ENCODE data around the gene SMIM45.

Gene SMIM45

GRCh38 chr22:41968601-41969000, 16.7 kb downstream of the SMIM45 start:
- no peak for DNase-seq (ENCODE audit: low read depth in 3 of 3, low spot score in 1 of 3)

GRCh38 chr22:41969110-41969646, 17.2 kb downstream of the SMIM45 start, which contains the start of gene SEPTIN3:
SEPTIN3 (plus strand) TSS chr22:41969443; CDS start chr22:41971493, 2,050 bp downstream.
- DNase-seq (ENCODE audit: low read depth in 3 of 3, low spot score in 1 of 3): no peak

GRCh38 chr22:41970601-41971000, 18.7 kb downstream of the SMIM45 start:
- DNase-seq (ENCODE audit: low read depth in 3 of 3, low spot score in 1 of 3): no peak

GRCh38 chr22:41971431-41971830, 19.5 kb downstream of the SMIM45 start:
- DNase-seq (ENCODE audit: low read depth in 3 of 3, low spot score in 1 of 3): no peak

- DNase-seq (ENCODE audit: low read depth in 3 of 3, low spot score in 1 of 3): no peak
These were observed 22.8 kb downstream of the SMIM45 start for GRCh38 chr22:41974691-41975290.

DNA sequence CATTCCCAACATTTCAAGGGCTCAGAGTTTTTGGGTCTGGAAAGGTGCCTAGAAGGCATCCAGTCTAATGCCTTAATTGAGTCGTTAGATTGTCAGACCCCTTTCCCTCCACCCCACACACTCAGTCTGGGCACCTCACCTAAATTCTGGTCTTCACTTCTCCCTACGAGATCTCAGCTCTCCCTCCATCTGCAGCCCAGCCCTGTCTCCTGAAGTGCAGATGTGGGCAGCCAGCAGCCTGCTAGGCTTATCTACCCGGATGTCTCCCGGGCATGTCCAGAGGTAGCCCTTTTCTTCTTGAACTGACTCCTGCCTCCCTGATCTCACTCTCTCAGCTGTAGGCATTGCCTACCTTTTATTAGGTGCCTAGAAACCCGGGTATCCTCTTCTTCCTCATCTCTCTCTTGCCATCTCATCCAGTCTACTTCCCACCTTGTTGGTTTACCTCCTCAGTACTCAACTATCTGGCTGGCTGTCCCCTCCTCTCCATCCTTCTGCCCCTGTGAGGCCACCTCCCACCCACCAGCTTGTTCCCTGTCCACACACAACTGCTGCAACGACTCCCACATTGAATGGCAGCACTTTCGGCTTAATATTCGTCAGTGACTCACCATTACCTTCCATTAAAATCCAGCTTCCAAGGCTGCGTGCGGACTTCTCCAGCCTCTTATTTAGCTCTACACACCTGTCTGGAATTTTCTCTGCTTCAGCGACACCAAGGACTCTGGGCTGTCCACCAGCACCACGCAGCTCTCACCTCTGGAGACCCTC, 23.5 kb downstream of the SMIM45 start:
- DNase-seq (ENCODE audit: low read depth in 3 of 3, low spot score in 1 of 3): no peak

GRCh38 chr22:41976070-41976901, 24.3 kb downstream of the SMIM45 start:
- peak in 1 of 3 donors; percentile 33 for DNase-seq (ENCODE audit: low read depth in 3 of 3, low spot score in 1 of 3)

DNA sequence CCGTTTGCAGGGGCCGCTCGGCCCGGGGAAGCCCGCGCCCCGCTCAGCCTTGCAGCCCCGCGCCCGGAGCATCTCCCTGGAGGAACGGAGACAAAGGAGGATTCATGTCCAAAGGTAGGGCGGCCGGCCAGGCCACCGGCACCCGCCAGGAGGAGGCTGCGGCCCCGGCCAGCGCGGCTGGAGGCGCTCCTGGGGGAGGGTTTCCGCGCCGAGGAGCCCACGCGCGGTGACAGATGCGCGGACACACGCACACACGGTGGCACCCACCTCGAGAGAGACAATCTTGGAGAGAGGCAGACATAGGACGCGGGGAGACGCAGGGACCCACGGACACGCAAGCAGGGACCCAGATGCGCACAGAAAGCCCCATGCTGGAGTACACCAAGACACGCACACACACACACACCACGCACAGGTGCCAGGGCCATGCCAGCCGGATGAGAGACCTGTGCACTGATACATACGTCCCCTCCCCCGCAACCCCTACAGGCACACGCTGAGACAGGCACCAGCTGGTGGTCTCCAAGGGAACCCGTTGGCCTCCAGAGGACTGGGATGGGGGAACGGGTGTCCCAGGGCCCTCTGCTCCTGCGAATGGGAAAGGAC, 25.1 kb downstream of the SMIM45 start:
- DNase-seq (ENCODE audit: low read depth in 3 of 3, low spot score in 1 of 3): no peak

- no peak for DNase-seq (ENCODE audit: low read depth in 3 of 3, low spot score in 1 of 3)
These were observed 26.8 kb downstream of the SMIM45 start for GRCh38 chr22:41978732-41979131.

DNA sequence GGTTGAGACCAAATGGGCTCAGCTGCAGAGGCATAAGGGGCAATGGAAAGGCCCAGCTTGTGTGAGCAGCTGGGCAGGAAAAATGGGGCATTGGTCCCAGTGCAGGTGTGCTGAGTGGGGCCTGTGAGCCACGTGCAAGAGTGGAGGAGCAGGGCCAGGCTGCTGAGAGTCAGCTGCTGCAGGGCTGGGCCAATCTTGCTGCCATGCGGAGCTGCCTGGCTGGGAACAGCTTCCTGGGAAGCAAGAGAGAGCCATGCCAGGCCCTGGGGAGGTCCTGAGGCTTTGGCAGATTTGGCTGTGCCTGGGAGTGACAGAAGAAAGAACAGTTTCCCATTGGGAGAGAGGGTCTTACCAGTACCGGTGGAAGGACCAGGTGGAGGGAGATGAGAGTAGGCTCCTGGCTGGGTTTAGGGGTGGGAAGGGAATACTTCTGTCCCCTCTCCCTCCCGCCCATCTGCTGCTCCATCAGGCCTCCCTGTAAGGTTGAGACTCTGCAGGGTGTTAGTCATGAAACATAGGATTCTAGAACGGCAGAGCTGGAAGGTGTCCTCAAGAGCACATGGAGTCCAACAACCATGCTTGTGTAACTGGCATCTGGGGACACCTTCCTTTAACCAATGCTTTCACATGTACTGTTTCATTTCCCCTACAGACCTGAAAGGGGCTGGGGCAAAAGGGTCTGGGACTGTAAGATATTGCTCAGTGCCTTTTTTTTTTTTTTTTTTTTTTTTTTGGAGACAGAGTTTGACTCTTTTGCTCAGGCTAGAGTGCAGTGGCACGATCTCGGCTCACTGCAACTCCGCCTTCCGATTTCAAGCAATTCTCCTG, 27.7 kb downstream of the SMIM45 start:
- DNase-seq (ENCODE audit: low read depth in 3 of 3, low spot score in 1 of 3): no peak

DNA sequence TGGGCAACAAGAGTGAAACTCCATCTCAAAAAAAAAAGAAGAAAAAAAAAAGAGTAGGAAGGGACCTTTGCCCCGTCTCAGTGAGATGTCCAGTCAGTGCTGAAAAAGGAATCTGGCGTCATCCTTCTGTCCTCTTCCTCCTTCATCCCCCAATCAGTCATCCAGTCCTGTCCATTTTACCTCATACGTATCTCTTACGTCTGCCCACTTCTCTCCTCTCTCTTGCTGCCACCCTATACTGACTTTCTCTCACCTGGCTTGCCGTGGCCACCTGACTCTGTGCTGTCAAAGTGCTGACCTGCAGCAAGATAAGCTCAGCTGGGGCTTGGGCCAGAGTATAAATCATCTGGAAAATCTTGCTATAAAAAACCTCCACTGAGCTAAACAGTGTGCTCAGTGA, 30.9 kb downstream of the SMIM45 start:
- DNase-seq (ENCODE audit: low read depth in 3 of 3, low spot score in 1 of 3): no peak

DNA sequence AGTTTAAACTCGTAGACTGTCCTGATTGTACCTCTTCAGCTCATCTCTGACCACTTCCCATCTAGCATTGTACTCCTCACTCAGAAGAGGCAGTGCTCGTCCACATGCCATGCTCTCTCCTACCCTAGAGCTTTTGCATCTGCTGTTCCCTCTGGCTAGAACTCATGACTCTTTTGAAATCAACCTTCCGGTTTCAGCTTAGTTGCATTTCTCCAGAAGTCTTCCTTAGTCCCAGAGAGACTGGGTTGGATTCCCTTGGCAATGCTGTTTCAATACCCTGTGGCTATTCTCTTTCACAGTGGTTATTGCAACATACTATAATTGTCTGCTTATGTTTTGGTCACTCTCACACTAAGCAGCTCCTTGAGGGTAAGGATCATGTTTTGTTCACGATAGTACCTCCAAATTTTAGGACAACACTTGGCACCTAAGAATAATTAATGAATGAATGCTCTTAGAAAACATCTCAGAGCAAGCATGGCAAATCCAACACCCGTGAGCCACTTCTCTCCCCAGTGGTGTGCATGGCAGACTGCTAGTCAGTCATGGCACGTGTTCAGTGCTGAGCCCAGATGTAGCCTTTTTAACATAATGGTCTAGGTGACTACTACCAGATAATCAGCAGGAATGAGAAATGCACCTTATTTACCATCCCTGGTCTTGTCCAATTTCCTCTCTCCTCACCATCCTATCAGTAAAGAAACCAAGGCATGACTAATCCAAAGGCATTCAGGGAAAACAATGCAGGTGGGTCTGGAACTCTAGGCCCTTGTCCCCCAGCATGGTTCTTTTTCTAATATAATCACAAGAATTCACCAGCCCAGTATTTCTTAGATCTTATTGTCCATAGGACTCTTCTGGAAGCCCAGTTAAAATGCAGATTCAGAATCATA, 31.8 kb downstream of the SMIM45 start:
- DNase-seq (ENCODE audit: low read depth in 3 of 3, low spot score in 1 of 3): no peak

DNA sequence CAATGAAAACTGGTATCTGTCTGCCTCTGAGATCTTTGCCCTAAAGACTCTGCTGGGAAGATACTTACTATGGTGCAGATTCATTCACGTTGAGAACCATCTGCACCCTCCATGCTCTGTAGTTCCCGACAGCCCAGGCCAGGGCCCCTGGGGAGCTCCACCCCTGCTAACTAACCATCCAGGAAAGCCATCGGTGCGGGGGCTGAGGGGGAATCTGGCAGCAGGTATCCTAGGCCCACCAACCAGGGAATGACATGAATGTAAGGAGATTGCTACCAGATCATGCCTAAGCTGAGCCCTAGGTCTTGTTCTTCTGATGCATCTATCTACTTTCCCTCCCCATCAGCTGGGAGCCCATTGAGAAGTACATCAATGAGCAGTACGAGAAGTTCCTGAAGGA, 35.3 kb downstream of the SMIM45 start:
- DNase-seq (ENCODE audit: low read depth in 3 of 3, low spot score in 1 of 3): no peak

DNA sequence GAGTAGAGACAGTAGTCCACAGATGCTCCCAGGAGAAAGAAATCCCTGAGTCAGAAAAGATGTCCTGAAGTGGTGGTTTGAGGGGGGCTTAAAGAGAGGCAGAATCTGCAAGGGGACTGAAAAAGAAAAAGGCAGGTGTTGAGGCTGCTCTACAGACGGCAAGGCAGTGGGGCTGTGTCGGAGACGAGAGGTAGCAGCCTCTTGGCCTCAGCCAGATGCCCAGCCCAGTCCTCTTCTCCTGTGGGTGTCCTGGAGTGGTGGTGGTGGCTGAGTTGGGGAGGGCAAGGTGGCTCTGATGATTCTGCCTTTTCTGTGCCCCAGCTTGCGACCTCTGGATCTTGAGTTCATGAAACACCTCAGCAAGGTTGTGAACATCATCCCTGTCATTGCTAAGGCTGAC, 37.3 kb downstream of the SMIM45 start:
- no peak for DNase-seq (ENCODE audit: low read depth in 3 of 3, low spot score in 1 of 3)

- DNase-seq (ENCODE audit: low read depth in 3 of 3, low spot score in 1 of 3): no peak
These were observed 39.2 kb downstream of the SMIM45 start for GRCh38 chr22:41991111-41991510.

GRCh38 chr22:41992496-41992895, 40.5 kb downstream of the SMIM45 start:
- DNase-seq (ENCODE audit: low read depth in 3 of 3, low spot score in 1 of 3): no peak

- DNase-seq (ENCODE audit: low read depth in 3 of 3, low spot score in 1 of 3): no peak
These were observed 43.3 kb downstream of the SMIM45 start for GRCh38 chr22:41995211-41995610.

GRCh38 chr22:41996826-41997225, 44.9 kb downstream of the SMIM45 start:
- no peak for DNase-seq (ENCODE audit: low read depth in 3 of 3, low spot score in 1 of 3)

All from stimulated activated CD4-positive, alpha-beta T cell treated with anti-CD3 and anti-CD28 coated beads, TNF-alpha, amount 100 ng/mL, for 1 hour (primary cell).